Left forelimb (tissue), 1 donor: ENCODE measurements around the gene SORCS2.

ENCODE experiments used
- DNase-seq: peaks from one replicate; pipeline ENCODE4 v3.0.0-alpha.2; 2018; ENCODE audit warnings: low spot score

SORCS2 gene

DNA sequence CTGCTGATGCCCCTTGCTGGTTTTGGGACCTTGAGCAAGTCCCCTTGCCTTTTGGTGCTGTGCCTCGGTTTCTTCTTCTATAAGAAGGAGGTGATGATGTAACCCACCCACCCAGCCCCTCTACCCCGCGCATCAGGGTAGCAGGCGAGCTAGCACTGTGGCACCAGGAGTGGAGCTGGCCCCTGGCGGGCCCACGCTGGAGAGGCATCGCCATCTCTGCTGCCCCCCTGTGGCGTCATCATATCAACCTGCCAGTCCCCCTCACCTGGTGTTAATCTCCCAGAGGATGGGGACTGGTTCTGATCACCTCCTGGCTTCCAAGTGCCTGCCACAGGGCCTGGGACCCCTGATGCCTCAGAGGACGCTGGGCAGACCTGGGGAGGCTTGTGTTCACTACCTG, 6.3 kb upstream of the SORCS2 start:
- DNase-seq, result peak; percentile 64

DNA sequence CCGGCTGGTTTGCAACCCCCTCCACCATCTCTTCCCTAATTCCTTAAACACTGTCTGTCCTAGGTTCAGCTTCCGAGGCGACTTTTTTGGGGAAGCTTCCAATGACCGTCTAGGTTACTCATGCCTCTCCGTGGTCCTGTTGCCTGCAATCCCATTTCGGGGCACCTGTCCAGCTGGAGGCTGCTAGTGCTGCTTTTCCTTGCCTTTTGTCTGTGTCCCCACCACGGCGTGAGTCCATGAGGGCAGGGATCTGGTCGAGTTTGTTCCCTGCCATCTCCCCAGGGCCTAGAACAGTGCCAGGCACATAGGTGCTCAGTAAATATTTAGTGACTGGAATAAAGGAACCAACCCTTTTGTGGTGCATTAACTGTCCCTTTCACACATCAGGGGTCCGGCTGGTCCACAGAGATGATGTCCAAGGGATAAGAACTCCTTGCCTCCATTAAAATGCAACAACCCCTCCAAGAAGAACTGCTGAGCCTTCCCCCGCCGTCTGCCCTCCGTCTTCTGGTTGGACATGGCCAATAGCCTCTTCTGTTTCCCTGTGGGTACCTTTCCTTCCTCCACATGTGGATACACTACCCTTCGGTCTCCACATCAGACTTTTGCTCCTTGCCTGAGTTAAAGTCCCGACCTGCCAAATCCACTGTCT, 5.7 kb upstream of the SORCS2 start:
- DNase-seq, result peak; percentile 40

DNA sequence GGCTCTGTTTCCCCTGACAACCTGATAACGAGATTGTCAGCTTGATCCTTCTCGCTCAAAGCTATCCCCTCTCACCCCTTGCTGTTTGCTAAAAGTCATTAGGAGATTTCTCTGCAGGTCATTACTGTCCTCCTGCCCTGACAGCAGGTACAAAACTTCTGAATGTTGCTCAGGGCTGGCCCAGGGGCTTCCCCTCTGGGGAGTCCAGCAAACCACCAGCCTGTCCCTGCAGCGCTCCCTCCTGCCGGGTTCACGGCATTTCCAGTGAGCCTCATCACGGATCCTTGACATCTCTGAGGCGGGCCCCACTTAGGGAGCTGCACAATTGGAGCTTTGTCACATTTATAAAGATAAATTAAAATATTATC, 5.2 kb upstream of the SORCS2 start:
- DNase-seq, result peak; percentile 42

DNA sequence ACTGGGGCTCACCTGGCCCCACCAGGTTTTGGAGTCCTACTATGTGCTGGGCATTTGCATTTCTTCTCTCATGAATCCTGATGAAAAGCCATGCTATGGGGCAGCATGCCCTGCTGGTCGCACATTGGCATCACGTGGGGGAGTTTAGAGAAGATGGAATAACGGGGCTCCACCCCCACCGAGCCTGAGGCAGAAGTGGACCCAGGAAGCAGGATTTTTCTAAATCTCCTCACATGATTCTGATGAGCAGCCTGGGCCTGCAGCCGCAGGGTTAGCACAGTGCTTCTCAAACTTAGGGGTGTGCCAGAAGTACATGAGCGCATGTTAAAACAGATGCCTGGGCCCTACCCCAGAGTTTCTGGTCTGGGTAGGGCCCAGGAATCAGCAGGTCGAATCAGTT, 4.6 kb upstream of the SORCS2 start:
- peak; percentile 31 for DNase-seq

DNA sequence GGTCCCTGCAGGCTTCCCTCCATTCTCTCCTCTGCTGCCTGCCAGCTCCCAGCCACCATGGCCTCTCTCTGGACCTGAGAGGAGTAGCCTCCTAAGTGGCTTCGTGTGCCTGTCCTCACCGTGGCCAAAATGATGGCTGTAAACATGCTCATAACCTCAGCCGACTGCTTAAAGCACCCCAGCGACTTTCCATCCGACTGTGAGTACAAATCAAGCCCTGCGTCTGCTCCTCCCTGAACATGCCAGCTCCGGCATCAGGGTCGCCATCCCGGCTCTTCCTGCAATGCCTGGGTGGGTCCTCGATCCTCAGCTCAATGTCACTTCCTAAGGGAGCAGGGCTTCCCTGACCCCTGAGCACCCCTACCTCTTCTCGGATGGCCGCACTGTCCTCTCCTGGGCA, 3.3 kb upstream of the SORCS2 start:
- DNase-seq, result peak; percentile 31

DNA sequence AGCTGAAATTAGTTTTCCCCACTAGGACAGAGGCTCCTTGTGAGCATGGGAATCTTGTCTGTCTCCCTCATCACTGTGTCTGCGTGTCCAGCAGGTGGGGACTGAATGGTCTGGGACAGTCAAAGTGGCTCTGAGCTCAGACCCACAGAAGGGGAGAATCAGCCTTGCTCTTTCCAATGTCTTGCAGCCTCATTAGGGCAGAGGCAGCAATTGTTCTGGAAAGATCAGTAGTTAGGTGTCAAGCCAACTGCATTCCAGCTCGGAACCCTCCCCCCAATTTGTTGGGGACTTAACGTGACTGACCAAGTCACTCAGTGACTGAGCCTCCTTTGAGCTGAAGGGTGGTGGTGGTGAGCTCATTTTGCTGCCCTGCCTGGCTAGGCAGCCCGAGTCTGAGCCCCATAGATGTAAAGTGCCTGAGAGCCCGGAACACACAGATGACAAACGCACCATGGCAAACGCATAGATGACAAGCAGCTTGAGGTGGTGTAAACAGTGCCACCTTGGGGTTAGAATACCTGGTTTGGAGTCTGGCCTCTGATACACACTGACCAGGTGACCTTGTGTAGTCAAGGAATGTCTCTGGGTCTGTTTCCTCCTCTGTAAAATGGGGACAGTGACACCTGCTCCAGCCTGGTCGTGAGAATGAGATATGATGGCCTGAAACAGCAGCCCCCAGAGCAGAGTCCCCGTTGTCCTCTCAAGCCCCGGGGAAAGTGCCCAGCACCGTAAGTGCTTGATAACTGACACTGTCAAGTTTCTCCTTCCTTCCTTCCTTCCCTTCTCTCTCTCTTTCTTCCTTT, 2.7 kb upstream of the SORCS2 start:
- peak; percentile 40 for DNase-seq

DNA sequence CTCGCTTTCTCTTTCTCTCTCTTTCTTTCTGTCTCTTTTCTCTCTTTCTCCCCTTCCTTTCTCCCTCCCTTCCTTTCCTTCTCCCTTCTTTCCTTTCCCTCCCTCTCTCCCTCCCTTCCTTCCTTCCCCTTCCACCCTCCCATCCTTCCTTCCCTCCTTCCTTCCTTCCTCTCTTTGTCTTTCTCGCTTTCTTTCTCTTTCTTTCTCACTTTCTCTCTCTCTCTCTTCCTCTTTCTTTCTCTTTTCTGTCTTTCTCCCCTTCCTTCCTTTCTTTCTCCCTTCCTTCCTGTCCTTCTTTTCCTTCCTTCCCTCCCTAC, 2.1 kb upstream of the SORCS2 start:
- no peak for DNase-seq

DNA sequence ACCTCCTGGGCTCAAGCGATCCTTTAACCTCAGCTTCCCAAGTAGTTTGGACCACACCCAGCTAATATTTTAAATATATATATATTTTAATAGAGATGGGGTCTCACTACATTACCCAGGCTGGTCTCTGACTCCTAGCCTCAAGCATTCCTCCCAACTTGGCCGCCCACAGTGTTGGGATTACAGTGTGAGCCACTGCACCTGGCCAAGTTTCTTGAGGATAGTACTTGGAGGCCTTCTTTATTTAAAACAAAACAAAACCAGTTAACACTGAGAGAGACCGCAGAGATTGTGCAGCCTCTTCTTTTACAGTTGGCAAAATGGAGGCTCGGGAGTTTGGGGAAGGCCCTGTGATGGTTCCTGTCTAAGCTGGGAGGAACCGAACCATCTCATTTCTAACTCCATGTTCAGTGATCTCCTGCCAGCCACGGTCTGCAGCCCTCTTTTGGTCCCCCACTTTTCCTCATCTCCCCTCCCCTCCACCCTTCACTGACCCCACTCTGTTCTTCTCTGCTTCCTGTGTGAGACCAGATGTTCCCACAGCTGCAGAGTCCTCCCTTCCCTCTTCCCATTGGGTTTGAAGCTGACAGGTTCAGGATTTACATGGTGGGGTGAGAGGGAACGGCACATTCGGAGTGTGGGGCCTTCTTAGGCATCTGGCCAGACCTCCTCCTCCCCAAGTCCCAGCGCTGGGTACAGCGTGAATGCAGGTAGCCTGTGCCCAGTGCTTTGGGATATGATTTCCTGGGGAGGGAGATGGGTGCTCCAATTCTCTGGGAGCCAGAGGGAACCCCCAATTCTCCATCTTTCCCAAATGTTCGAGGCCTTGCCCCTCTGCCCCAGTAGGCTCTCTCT, 1.4 kb upstream of the SORCS2 start:
- peak; percentile 68 for DNase-seq

DNA sequence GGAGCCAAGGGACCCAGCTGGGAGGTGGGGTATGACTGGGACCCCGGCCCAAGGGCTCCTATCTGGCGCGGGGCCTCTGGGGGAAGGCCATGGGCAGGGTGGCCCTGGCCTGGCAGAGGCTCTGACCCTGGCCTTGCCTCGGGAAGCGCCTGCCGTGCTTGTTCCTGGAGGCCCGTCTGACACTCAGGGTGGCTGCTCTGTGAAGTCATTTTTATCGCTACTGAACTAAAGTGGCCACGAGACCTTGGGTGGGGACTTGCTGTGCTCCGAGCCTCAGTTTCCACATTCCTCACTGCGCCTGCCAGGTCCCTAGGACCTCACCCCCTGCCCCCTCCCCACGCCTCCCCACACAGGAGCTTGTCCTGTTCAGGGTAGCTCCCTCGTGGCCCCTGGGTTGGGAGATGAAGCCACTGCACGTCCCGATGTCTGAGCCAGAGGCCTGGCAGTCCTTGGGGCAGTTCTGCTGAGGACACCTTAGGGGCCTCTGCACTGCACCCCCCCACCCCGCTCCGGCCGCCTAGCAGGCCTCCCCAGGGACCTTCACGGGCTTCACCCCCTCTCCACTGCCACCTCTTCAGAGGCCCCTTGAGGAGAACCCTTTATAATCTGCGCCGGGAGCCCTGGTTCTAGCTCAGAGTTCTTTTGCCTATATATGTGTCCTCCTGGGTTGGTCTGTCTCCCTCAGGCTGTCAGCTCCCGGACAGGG, 639 bp upstream of the SORCS2 start:
- DNase-seq, result no peak

DNA sequence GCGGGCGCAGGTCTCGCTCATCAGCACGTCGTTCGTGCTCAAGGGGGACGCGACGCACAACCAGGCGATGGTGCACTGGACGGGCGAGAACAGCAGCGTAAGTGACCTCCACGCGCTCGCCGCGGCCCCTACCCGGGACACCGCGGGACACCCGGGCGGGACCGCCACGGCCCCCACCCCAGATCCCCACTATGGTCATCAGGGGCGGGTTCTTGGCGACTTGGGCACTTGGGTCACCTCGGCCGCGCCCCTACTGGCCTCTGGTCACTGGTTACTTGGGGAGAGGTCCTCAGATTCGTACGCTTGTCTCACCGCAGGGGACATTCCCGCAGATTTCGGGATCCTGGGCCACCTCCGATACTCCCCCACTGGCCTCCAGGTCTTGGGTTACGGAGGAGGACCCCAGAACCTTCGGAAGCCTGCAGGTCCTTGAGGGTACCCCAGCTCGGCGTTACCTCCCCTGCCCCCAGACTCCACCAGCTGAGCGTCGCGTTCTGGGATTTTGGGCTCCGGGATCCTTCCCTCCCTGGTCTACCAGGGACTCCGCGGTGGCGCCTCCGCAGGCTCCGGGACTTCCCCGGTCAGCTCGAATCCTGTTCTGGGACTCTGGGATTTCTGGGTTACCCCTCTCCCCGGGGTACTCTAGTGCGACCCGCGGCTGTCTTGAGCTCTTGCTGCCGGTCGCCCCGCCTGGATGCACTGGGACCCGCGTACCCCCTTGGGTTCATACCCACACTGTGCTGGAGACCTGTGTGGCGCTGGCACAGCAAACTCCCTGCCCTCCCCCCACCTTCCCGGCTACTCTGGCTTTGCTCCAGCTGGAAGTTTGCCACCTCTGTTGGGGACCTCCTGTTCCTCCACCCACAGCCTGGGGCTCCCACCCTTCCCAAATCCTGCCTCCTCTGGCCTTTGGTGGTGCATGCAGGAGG, 956 bp downstream of the SORCS2 start:
- DNase-seq, result peak; percentile 73

DNA sequence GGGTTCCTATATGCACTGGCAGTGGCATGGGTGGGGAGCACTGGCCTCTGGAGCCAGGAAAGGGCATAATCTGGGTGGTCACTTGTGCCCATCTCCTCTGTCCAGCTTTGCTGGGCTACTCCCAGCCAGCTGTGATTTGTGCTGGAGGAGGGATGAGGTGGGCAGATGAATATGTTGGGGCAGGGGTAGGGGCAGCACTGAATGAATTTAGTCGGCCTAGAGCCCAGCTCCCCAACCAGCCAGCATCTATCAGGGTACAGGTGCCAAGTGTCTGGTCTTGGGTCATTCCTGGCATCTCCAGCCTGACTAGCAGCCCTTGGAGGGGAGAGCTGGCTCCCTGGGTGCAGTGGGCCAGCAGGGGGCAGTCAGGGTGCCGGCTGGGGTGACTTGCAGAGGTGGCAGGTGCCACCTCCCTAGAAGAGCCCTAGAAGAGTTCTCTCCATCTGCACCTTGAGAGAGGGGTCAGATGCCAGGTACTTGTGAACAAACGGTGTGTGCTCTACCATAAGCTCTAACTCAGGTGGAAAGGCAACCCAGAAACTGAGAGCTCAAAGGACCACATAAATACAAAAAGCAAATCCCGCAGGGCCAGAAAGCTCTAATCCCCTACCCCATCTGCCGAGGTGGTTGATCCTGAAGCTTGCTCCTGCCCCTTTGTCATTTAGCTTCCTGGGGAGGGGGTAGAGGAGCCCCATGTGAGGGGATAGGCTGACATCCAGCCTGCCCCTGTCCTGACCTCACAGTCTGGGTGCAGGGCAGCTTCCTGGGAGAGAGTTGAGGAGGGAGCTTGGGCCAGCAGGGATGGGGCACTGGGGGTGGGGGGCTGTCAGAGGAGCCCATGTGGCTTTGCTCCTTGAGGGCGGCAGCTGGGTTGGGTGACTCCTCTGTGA, 2.2 kb downstream of the SORCS2 start:
- DNase-seq, result peak; percentile 60

DNA sequence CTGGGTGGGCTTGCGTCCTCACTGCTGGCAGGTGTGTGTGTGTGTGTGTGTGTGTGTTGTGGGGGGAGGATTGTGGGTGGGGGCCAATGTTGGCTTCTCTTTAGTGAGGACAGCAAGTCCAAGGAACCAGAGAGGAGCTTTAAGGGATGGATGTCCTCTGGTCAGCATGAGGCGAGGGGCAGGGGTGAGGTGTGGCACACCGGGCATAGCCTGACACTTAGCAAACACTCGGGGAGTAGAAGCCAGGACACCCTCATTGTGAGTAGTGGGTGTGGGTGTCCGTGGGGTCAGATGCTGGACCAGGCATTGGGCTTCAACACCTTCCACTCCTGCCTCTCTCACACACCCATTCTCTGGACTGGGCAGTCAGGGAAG, 2.8 kb downstream of the SORCS2 start:
- DNase-seq, result peak; percentile 64

DNA sequence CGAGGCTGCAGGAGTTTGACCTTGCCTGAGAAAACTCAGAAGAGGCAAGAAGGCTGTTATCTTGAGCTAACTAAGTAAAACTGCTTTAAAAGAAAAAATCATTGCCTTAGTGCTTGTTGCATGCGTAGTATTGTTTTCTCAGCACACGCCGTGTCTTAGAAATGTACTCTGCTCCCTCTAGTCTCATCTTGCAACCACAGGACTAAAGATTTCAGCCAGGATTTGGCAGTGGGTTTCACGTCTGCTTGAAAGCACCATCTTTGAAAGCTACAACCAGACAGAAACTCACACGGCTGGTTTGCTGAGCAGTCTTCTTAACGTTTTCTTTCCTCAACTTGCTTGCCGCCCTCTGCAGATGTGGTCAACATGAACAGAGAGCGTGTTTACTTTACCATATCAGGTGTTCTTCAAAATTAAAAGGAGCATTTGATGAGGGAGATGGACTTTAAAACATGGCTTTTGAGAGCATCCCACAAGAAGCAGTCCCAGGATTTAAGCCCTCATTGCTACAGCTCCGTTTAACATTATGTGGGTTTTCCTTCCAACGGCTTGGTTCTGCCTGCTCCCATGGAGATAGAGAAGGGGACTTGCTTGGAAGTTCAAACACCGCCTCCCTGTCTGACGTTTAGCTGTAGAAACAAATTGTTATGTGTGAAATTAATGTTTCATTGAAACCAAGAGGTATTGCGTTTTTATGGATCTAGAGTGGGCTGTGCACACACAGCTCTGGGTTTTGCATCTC, 3.4 kb downstream of the SORCS2 start:
- peak; percentile 30 for DNase-seq

DNA sequence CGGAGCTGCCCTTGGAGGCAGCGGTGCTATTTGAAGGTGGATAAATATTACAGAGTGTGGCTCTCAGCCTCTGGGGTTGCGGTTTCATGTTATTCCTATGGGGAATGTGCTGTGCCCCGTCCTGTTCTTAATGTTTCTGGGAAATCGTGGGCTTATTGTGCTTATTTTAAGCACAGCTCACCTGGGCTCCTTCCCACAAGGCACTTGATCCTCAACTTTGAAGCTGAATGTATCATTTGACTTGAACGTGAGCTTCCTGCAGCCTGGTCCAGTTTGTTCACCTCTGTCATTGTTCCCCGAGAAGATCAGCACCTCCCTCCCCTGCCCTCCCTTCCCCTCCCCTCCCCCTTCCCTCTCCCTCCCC, 3.9 kb downstream of the SORCS2 start:
- DNase-seq, result peak; percentile 30

DNA sequence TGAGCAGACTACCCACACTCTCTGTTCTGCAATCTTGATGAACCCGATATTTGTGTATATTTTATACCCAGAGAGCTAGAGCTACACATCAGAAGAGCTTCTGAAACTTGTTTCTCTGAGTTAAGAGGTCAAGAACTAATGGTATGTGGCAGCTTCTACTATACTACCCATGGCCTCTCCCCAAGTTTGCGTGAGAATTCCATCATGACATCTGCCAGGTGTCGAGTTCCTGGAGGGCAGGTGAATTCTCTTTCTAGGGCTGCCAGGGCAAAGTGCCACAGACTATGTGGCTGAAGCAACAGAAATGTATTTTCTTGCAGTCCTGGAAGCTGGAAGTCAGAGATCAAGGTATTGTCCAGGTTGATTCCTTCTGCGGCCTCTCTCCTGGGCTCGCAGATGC, 4.4 kb downstream of the SORCS2 start:
- peak; percentile 53 for DNase-seq

DNA sequence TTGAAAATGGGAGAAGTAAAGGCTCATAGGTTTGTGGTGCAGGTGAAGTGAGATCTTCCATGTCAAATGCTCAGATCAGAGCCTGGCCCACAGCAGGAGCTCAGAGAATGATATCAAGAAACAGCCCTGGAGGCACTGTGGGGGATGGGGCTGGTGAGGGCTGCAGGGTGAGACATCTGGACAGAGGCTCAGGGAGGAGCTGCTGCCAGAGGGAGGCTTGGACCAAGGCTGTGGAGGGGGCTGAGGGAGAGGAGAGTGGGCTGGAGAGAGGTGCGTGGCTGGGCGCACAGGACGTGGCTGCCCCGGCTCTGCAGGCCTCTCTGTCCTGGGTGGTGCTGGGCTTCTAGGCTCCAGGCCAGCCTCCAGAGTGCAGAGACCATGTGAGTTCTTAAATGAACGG, 5.6 kb downstream of the SORCS2 start:
- DNase-seq, result peak; percentile 61

DNA sequence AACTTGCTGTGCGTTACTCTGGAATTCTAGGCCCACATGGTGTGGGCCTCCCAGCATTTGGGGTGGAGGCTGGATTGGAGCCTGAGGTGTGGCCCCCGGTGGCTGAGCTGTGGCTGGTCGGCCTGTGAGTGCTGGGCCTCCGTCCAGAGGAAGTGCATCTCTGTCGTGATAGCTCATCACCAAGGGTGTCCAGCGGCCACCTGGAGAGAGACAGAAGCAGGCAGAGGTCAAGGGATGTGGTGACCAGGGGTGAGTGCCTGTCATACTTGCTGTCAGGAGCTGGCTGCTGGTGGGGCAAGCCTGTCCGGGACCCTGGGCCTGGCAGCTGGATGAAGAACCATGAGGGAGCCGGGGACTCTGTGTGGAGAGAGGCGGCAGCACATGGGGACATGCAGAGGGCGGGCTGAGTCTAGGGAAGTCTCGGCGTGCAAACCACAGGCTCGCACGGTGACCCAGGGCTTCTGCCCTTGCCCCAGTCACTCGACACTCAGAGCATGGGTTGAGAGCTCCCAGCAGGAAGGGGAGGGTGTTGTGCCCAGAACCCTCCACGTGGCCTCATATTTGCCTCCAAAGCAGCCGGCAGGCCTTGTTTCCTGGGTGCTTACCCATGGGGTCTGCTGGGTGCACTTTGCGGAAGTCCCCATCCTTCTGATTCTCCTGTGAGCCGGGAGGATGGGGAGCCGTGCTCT, 6.2 kb downstream of the SORCS2 start:
- DNase-seq, result peak; percentile 63

DNA sequence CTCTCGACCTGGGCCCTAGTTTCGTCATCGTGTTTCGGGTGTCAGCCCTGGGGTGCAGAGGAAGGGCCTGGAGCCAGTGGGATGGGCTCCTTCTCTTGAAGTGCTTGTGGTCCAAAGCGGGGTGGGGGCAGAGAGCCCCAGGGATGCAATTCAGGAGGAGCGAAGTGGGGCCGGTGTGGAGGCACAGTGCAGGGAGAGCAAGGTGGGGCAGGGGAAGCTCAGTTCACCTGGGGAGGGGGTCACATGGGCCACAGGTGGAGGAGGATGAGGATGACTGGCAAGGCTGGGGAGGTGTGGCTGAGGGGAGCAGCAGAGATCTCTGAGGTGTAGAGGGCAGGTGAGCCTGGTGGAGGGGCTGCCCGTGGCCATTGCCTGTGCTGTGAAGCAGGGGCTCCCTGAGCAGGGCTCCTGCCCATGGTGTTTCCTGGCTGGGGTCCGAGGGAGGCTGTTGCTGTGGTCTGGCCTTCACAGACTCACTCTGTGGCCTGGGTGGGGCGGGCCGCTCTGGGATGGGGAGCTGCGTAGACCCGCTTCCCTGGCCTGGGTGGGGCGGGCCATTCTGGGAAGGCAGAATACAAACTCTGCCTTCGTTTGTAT, 6.9 kb downstream of the SORCS2 start:
- DNase-seq, result peak; percentile 63
